Measurements from ENCODE around the gene C3orf80.
"Not testable (repeated sequence)": the region's sequence is repeated elsewhere in the genome, so short reads cannot be mapped to it uniquely, and the experiment has no call there.

The C3orf80 gene

GRCh38 chr3:160225176-160226025 is at the start of gene C3orf80:
Gene C3orf80 (plus strand): TSS chr3:160225422. CDS start chr3:160225636, 214 bp downstream.
- in situ Hi-C loops (cut with MboI; ENCODE audit: low sequenced_read_pairs): no loop called here

GRCh38 chr3:160176923-160177322 is 48.3 kb upstream of the C3orf80 start:
- in situ Hi-C loops (cut with MboI; ENCODE audit: low sequenced_read_pairs): no loop called here

- in situ Hi-C loops (cut with MboI; ENCODE audit: low sequenced_read_pairs): not testable (repeated sequence)
Observed at GRCh38 chr3:160178661-160179060, 46.6 kb upstream of the C3orf80 start.

- in situ Hi-C loops (cut with MboI; ENCODE audit: low sequenced_read_pairs): not testable (repeated sequence)
Observed at GRCh38 chr3:160179403-160179802, 45.8 kb upstream of the C3orf80 start.

GRCh38 chr3:160179906-160180305 is 45.3 kb upstream of the C3orf80 start:
- in situ Hi-C loops (cut with MboI; ENCODE audit: low sequenced_read_pairs): no loop called here

- in situ Hi-C loops (cut with MboI; ENCODE audit: low sequenced_read_pairs): no loop called here
Observed at GRCh38 chr3:160180581-160181216, 44.5 kb upstream of the C3orf80 start.

GRCh38 chr3:160183345-160184076 is 41.7 kb upstream of the C3orf80 start:
- in situ Hi-C loops (cut with MboI; ENCODE audit: low sequenced_read_pairs): no loop called here

- in situ Hi-C loops (cut with MboI; ENCODE audit: low sequenced_read_pairs): no loop called here
Observed at GRCh38 chr3:160184655-160185054, 40.6 kb upstream of the C3orf80 start.

- in situ Hi-C loops (cut with MboI; ENCODE audit: low sequenced_read_pairs): no loop called here
Observed at GRCh38 chr3:160185751-160186150, 39.5 kb upstream of the C3orf80 start.

- in situ Hi-C loops (cut with MboI; ENCODE audit: low sequenced_read_pairs): no loop called here
Observed at GRCh38 chr3:160187288-160187687, 37.9 kb upstream of the C3orf80 start.

GRCh38 chr3:160192310-160193029 is 32.8 kb upstream of the C3orf80 start:
- in situ Hi-C loops (cut with MboI; ENCODE audit: low sequenced_read_pairs): no loop called here

GRCh38 chr3:160193644-160194192 is 31.5 kb upstream of the C3orf80 start:
- in situ Hi-C loops (cut with MboI; ENCODE audit: low sequenced_read_pairs): no loop called here

GRCh38 chr3:160194438-160194837 is 30.8 kb upstream of the C3orf80 start:
- in situ Hi-C loops (cut with MboI; ENCODE audit: low sequenced_read_pairs): no loop called here

GRCh38 chr3:160195106-160195505 is 30.1 kb upstream of the C3orf80 start:
- in situ Hi-C loops (cut with MboI; ENCODE audit: low sequenced_read_pairs): no loop called here

- in situ Hi-C loops (cut with MboI; ENCODE audit: low sequenced_read_pairs): no loop called here
Observed at GRCh38 chr3:160196511-160197104, 28.6 kb upstream of the C3orf80 start.

- in situ Hi-C loops (cut with MboI; ENCODE audit: low sequenced_read_pairs): no loop called here
Observed at GRCh38 chr3:160199108-160199507, 26.1 kb upstream of the C3orf80 start.

- in situ Hi-C loops (cut with MboI; ENCODE audit: low sequenced_read_pairs): no loop called here
Observed at GRCh38 chr3:160200353-160200752, 24.9 kb upstream of the C3orf80 start.

GRCh38 chr3:160204396-160205011 is 20.7 kb upstream of the C3orf80 start:
- in situ Hi-C loops (cut with MboI; ENCODE audit: low sequenced_read_pairs): not testable (repeated sequence)

GRCh38 chr3:160205606-160206005 is 19.6 kb upstream of the C3orf80 start:
- in situ Hi-C loops (cut with MboI; ENCODE audit: low sequenced_read_pairs): no loop called here

- in situ Hi-C loops (cut with MboI; ENCODE audit: low sequenced_read_pairs): no loop called here
Observed at GRCh38 chr3:160210341-160210740, 14.9 kb upstream of the C3orf80 start.
